Panc1 (cell line): Measurements from ENCODE around the gene STAC3. TPM values are rescaled to one million over a fixed set of nuclear protein-coding genes. Genes with fewer than 3 reads are reported as not detected.

Experiments used
- ATAC-seq: fragments of 200-7000 bp; cut with Tn5 transposase; 2 replicates; pipeline ENCODE4 v1.9.1; 2020; ENCODE audit warnings: mild to moderate bottlenecking, moderate library complexity
- Bru-seq: library from RNA; stranded (reverse); fragments of 400-500 nt; gene quantifications from one replicate; lab custom pipeline; 2021; lab: Mats Ljungman, UMichigan
- BruChase-seq, 2 experiments: library from RNA; stranded (reverse); fragments of 400-500 nt; gene quantifications; one replicate each; lab custom pipeline; 2021; lab: Mats Ljungman, UMichigan
- BruUV-seq: library from RNA; stranded (reverse); fragments of 400-500 nt; replicated peaks from 2 replicates; lab custom pipeline; 2021; lab: Mats Ljungman, UMichigan
- CTCF ChIA-PET: fragments of 300-600 bp; sonication (Branson Sonifier 250); formaldehyde crosslinking; loops from one replicate; lab custom pipeline; 2022; ENCODE audit warnings: antibody characterized with exemption; lab: Charles Lee
- POLR2A ChIA-PET: fragments of 300-600 bp; sonication (Branson Sonifier 250); formaldehyde crosslinking; loops from one replicate; lab custom pipeline; 2022; ENCODE audit warnings: antibody characterized with exemption; lab: Charles Lee
- DNase-seq: peaks from one replicate; pipeline ENCODE4 v3.0.0-alpha.2; 2010; ENCODE audit warnings: low read depth, low spot score
- H3K27ac ChIP-seq: 2 replicates; pipeline ENCODE4 v1.5.1; 2011; ENCODE audit warnings: mild to moderate bottlenecking, low read length, inconsistent platforms
- H3K27me3 ChIP-seq: fragments of 200-500 bp; sonication (Bioruptor generic); 2 replicates; pipeline ENCODE4 v1.6.0; 2014; ENCODE audit warnings: low read length, inconsistent platforms; ENCODE audit not compliant: control insufficient read depth, insufficient read depth
- H3K36me3 ChIP-seq: fragments of 200-500 bp; sonication (Bioruptor generic); 2 replicates; pipeline ENCODE4 v1.5.1; 2014; ENCODE audit warnings: inconsistent platforms, mild to moderate bottlenecking, low read length, moderate library complexity; ENCODE audit not compliant: control insufficient read depth, insufficient read depth
- H3K4me1 ChIP-seq: 2 replicates; pipeline ENCODE4 v1.5.1; 2011; ENCODE audit warnings: inconsistent platforms, mild to moderate bottlenecking, low read length, moderate library complexity; ENCODE audit not compliant: control insufficient read depth, insufficient read depth
- H3K4me3 ChIP-seq, 2 experiments: 2 replicates each; pipeline ENCODE4 v1.5.1; 2011 to 2012; ENCODE audit warnings: low read depth in 2 of 2, low read length in 2 of 2, mild to moderate bottlenecking in 2 of 2, inconsistent platforms in 1 of 2, moderate library complexity in 1 of 2
- H3K9me3 ChIP-seq: fragments of 200-500 bp; sonication (Bioruptor generic); 2 replicates; pipeline ENCODE4 v1.5.1; 2014; ENCODE audit warnings: low read depth, mild to moderate bottlenecking, inconsistent platforms, low read length, moderate library complexity; ENCODE audit not compliant: control insufficient read depth, insufficient read depth
- POLR2AphosphoS5 ChIP-seq: IDR thresholded peaks from 2 replicates; pipeline ENCODE4 v1.6.1; 2012; ENCODE audit warnings: mild to moderate bottlenecking, low read depth, low read length, moderate library complexity
- SIN3A ChIP-seq: IDR thresholded peaks from 2 replicates; pipeline ENCODE4 v1.6.1; 2012; ENCODE audit warnings: low read depth, mild to moderate bottlenecking, low read length, moderate library complexity, borderline replicate concordance; ENCODE audit not compliant: insufficient read depth
- TCF7L2 ChIP-seq: IDR thresholded peaks from 2 replicates; pipeline ENCODE4 v1.6.1; 2011; ENCODE audit warnings: mild to moderate bottlenecking, low read depth, low read length, inconsistent platforms
- in situ Hi-C: cut with HindIII; loops from 2 replicates; pipeline ENCODE4 v1.10.0; 2016; ENCODE audit warnings: low sequenced_read_pairs, low pct_unique_long_range_greater_than_20kb
- intact Hi-C: fragments of 100-400 bp; cut with micrococcal nuclease; formaldehyde crosslinking; loops from one replicate; pipeline ENCODE4 v1.10.0; 2022; ENCODE audit not compliant: unreplicated experiment
- long read RNA-seq: library from polyadenylated mRNA; unstranded; transcript quantifications from one replicate; pipeline ENCODE4 v2.0.0, GENCODE V29; 2021; ENCODE audit not compliant: unreplicated experiment
- polyA plus RNA-seq: library from polyadenylated mRNA; unstranded; fragments of >200 nt; gene quantifications from one replicate; pipeline ENCODE4 v1.2.1, GENCODE V29; 2012; ENCODE audit warnings: missing spikeins; ENCODE audit not compliant: insufficient read length
- total RNA-seq: library from RNA; stranded (reverse); gene quantifications from one replicate; pipeline ENCODE4 v1.2.1, GENCODE V29; 2021; ENCODE audit not compliant: unreplicated experiment
- TF ChIP-seq, protein P1 (sequence below), 2 experiments: IDR thresholded peaks; 2 replicates each; pipeline ENCODE4 v1.6.1; 2011 to 2012; ENCODE audit warnings: low read depth in 2 of 2, control low read depth in 1 of 2, low read length in 1 of 2, mild to moderate bottlenecking in 1 of 2, moderate library complexity in 1 of 2; ENCODE audit not compliant: insufficient read depth in 1 of 2
- TF ChIP-seq, protein P2 (sequence below): fragments of 450-650 bp; IDR thresholded peaks from 2 replicates; pipeline ENCODE4 v1.5.1; 2017; ENCODE audit warnings: mild to moderate bottlenecking

STAC3 gene
- total RNA-seq (0.87 TPM), Bru-seq, nascent RNA (percentile 40 among the genes with signal in this experiment), BruChase-seq, experiment 1, labeled RNA remaining after a 2-hour chase (percentile 43 among the genes with signal in this experiment), BruChase-seq, experiment 2, labeled RNA remaining after a 6-hour chase (percentile 49 among the genes with signal in this experiment)
- polyA plus RNA-seq, result 0.25 TPM
- long read RNA-seq, result 0 reads

DNA sequence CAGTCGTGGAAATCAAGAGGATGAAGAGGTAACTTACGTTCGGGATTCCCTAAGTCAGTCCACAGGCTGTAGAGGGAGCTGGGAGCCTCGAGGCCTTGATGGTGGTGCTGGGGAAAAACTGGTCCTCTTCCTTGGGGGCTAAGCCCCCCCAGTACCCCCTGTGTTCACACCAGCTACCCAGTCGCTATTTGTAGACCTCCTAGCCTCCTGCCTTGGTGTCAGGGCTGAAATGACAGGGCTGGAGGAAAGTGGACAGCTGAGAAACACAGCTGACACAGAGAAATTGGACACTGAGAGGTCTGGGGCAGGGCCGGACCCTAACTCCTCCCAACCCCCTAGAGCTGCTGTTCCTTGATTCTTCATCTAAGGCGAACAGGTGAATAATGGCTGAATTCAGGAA lies at the start of gene STAC3:
STAC3 (minus strand) TSS at position 232 of the 400 bp plus-strand sequence. CDS start 1,551 bp downstream, outside the sequence.
- no peaks in the 10 kb centered on the region for H3K4me1 ChIP-seq
- intact Hi-C loops (no loop called here), in situ Hi-C loops (no loop called here)
- ATAC-seq, result no peak
- no peak within 1 kb of the TSS for H3K27ac ChIP-seq
- H3K36me3 ChIP-seq, result no peaks in the 10 kb centered on the region
- BruUV-seq, result no TSS peak
- H3K4me3 ChIP-seq, result no peak within 1 kb of the TSS
- POLR2A ChIA-PET, result interaction anchor here (0.6 kb wide), 1 partner anchor 38 kb away, joined by 6 read pairs; no protein-coding TSS in a partner anchor
- H3K9me3 ChIP-seq, result no peaks in the 10 kb centered on the region
- H3K27me3 ChIP-seq, result no peaks in the 10 kb centered on the region
- TF ChIP-seq, protein P1, sequence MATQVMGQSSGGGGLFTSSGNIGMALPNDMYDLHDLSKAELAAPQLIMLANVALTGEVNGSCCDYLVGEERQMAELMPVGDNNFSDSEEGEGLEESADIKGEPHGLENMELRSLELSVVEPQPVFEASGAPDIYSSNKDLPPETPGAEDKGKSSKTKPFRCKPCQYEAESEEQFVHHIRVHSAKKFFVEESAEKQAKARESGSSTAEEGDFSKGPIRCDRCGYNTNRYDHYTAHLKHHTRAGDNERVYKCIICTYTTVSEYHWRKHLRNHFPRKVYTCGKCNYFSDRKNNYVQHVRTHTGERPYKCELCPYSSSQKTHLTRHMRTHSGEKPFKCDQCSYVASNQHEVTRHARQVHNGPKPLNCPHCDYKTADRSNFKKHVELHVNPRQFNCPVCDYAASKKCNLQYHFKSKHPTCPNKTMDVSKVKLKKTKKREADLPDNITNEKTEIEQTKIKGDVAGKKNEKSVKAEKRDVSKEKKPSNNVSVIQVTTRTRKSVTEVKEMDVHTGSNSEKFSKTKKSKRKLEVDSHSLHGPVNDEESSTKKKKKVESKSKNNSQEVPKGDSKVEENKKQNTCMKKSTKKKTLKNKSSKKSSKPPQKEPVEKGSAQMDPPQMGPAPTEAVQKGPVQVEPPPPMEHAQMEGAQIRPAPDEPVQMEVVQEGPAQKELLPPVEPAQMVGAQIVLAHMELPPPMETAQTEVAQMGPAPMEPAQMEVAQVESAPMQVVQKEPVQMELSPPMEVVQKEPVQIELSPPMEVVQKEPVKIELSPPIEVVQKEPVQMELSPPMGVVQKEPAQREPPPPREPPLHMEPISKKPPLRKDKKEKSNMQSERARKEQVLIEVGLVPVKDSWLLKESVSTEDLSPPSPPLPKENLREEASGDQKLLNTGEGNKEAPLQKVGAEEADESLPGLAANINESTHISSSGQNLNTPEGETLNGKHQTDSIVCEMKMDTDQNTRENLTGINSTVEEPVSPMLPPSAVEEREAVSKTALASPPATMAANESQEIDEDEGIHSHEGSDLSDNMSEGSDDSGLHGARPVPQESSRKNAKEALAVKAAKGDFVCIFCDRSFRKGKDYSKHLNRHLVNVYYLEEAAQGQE (IDR thresholded peaks at IDR 0.05; ENCODE audit: insufficient read depth in 1 of 2, low read depth in 2 of 2, low read length in 1 of 2), result no peak
- TF ChIP-seq POLR2AphosphoS5 (no peak), TCF7L2 (no peak), SIN3A (no peak)
- TF ChIP-seq, protein P2, sequence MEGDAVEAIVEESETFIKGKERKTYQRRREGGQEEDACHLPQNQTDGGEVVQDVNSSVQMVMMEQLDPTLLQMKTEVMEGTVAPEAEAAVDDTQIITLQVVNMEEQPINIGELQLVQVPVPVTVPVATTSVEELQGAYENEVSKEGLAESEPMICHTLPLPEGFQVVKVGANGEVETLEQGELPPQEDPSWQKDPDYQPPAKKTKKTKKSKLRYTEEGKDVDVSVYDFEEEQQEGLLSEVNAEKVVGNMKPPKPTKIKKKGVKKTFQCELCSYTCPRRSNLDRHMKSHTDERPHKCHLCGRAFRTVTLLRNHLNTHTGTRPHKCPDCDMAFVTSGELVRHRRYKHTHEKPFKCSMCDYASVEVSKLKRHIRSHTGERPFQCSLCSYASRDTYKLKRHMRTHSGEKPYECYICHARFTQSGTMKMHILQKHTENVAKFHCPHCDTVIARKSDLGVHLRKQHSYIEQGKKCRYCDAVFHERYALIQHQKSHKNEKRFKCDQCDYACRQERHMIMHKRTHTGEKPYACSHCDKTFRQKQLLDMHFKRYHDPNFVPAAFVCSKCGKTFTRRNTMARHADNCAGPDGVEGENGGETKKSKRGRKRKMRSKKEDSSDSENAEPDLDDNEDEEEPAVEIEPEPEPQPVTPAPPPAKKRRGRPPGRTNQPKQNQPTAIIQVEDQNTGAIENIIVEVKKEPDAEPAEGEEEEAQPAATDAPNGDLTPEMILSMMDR, result no peak
- no peak for DNase-seq
- CTCF ChIA-PET, result interaction anchor here (0.7 kb wide), 1 partner anchor 202 kb away, joined by 3 read pairs; no protein-coding TSS in a partner anchor

DNA sequence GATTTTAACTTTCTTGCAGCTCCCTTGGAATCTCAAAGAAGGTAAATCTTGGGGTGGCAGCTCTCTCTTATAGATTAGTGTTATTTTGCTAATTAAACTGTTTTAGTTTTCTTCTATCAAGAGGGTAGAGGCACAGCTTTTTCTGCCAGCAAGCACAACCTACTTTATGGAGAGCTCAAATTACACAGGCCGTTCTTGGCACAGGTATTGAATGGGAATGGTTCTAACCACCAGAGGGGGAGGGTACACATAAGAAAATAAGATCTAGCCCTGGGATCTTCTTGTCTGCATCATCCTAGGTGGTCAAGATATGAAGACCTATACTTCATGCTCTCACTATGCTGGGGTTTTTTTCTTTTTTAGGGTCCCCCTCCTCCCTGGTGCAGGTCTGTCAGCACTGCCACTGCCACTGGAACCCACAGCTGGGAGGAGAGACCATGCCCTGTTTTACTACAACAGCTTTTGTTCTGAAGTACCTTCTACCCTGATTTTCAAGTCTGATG lies 48.6 kb upstream of the STAC3 start:
- DNase-seq, result no peak
- Histone ChIP-seq H3K27me3 (no peaks in the 10 kb centered on the region), H3K9me3 (no peaks in the 10 kb centered on the region), H3K36me3 (peaks cover 4% of the 10 kb centered on the region), H3K27ac (no peak overlapping the region), H3K4me3 (no peak overlapping the region), H3K4me1 (no peaks in the 10 kb centered on the region)
- ChIA-PET CTCF (interaction anchor here (0.8 to 1.2 kb wide), 2 partner anchors 8 to 154 kb away, joined by 3 to 4 read pairs; no protein-coding TSS in a partner anchor), POLR2A (interaction anchor here (0.6 kb wide), 1 partner anchor 136 kb away, joined by 6 read pairs; no protein-coding TSS in a partner anchor)
- in situ Hi-C loops, result no loop called here
- intact Hi-C loops, result no loop called here
- TF ChIP-seq POLR2AphosphoS5 (no peak), TCF7L2 (no peak), SIN3A (no peak)
- TF ChIP-seq, protein P2, result no peak
- TF ChIP-seq, protein P1 (IDR thresholded peaks at IDR 0.05; ENCODE audit: insufficient read depth in 1 of 2, low read depth in 2 of 2, low read length in 1 of 2), result no peak
- ATAC-seq, result no peak
- BruUV-seq, result no TSS peak
